Activated B cell treated with CpG ODN at 0.5 μM for 24 hours (primary cell): Measurements from ENCODE around the gene PRKG1. TPM values are rescaled to one million over a fixed set of nuclear protein-coding genes. Genes with fewer than 3 reads are reported as not detected.

Experiments used
- ATAC-seq: fragments of 200-7000 bp; cut with Tn5 transposase; one replicate; pipeline ENCODE4 v1.10.0; 2021; ENCODE audit warnings: low read depth, mild to moderate bottlenecking, moderate library complexity
- CTCF ChIA-PET: fragments of 350-600 bp; sonication (Branson Sonifier 250); formaldehyde crosslinking; loops from one replicate; lab custom pipeline; 2021; ENCODE audit warnings: antibody characterized with exemption; lab: Charles Lee
- POLR2A ChIA-PET: fragments of 350-600 bp; sonication (Branson Sonifier 250); formaldehyde crosslinking; loops from one replicate; lab custom pipeline; 2021; ENCODE audit warnings: antibody characterized with exemption; lab: Charles Lee
- DNase-seq: peaks from one replicate; pipeline ENCODE4 v3.0.0; 2022
- H3K27ac Mint-ChIP-seq: one replicate; pipeline ENCODE4 v1.8.0; 2020; ENCODE audit warnings: mixed read lengths
- H3K27me3 Mint-ChIP-seq: one replicate; pipeline ENCODE4 v1.8.0; 2021; ENCODE audit warnings: mixed read lengths
- H3K36me3 Mint-ChIP-seq: one replicate; pipeline ENCODE4 v1.8.0; 2021; ENCODE audit warnings: low read depth, mixed read lengths
- H3K4me1 Mint-ChIP-seq: one replicate; pipeline ENCODE4 v1.8.0; 2021; ENCODE audit warnings: mixed read lengths
- H3K4me3 Mint-ChIP-seq: one replicate; pipeline ENCODE4 v1.8.0; 2020; ENCODE audit warnings: mild to moderate bottlenecking, mixed read lengths
- H3K9me3 Mint-ChIP-seq: one replicate; pipeline ENCODE4 v1.8.0; 2020; ENCODE audit warnings: mixed read lengths
- CTCF ChIP-seq: fragments of 200-600 bp; IDR thresholded peaks from one replicate; pipeline ENCODE4 v1.8.0; 2022; ENCODE audit warnings: antibody characterized with exemption, mild to moderate bottlenecking
- intact Hi-C: fragments of 100-400 bp; cut with micrococcal nuclease; formaldehyde crosslinking; loops from one replicate; pipeline ENCODE4 v1.15.1; 2024
- total RNA-seq: library from RNA; stranded (reverse); gene quantifications from 2 replicates; pipeline ENCODE4 v1.2.3, GENCODE V29; 2022

The PRKG1 gene
- total RNA-seq, 1 donor from 2014 or later = not detected

DNA sequence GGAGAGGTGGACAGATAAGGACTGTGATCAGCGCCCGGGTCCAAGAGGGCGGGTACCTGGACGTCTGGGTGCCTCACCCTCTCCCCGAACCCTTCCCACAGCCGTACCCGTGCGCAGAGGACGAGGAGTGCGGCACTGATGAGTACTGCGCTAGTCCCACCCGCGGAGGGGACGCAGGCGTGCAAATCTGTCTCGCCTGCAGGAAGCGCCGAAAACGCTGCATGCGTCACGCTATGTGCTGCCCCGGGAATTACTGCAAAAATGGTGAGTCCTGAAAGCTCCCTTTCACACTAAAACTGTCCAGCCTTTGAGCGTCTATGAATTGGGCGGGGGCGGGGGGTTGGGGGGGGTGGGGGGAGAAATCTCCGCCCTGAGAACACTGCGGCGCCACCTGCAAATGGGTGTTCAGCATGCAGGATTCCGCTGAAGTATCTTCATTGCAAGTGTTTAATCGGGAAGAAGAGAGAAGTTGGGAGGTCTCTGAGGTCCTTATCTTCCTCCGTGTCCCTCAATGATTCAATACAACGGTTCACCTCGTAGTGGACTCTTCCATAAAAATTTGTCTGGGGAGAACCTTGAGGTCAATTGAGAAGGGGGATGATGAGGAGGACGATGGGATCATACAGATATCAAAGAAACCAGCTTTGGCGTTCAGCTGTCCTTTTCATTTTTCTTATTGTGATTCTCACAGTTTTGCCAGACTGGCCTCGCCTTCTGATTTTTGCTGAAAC lies 1240.7 kb downstream of the PRKG1 start:
- peaks cover 22% of the 10 kb centered on the region for H3K4me1 Mint-ChIP-seq
- peak overlapping the region; percentile 83 for H3K4me3 Mint-ChIP-seq
- H3K27me3 Mint-ChIP-seq = peaks cover 35% of the 10 kb centered on the region
- ATAC-seq = peak; percentile 58
- no peak overlapping the region for H3K27ac Mint-ChIP-seq
- DNase-seq = no peak
- TF ChIP-seq CTCF = no peak
- intact Hi-C loops = no loop called here
- ChIA-PET POLR2A (no interaction called here), CTCF (no interaction called here)
- H3K36me3 Mint-ChIP-seq = no peaks in the 10 kb centered on the region
- no peaks in the 10 kb centered on the region for H3K9me3 Mint-ChIP-seq

GRCh38 chr10:52316001-52316400 lies 1241.7 kb downstream of the PRKG1 start:
- Mint-ChIP-seq H3K9me3 (no peaks in the 10 kb centered on the region), H3K4me3 (no peak overlapping the region), H3K27me3 (peaks cover 33% of the 10 kb centered on the region), H3K27ac (no peak overlapping the region), H3K36me3 (no peaks in the 10 kb centered on the region), H3K4me1 (peaks cover 22% of the 10 kb centered on the region)
- ATAC-seq (no peak), DNase-seq (no peak)
- intact Hi-C loops = no loop called here
- ChIA-PET POLR2A (no interaction called here), CTCF (no interaction called here)
- TF ChIP-seq CTCF = no peak

DNA sequence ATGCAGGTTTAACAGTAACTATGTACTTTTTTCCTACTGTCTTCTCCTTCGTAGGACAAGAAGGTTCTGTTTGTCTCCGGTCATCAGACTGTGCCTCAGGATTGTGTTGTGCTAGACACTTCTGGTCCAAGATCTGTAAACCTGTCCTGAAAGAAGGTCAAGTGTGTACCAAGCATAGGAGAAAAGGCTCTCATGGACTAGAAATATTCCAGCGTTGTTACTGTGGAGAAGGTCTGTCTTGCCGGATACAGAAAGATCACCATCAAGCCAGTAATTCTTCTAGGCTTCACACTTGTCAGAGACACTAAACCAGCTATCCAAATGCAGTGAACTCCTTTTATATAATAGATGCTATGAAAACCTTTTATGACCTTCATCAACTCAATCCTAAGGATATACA lies 1242.2 kb downstream of the PRKG1 start:
- no peak for TF ChIP-seq CTCF
- H3K4me1 Mint-ChIP-seq = peaks cover 22% of the 10 kb centered on the region
- intact Hi-C loops = no loop called here
- ATAC-seq = no peak
- ChIA-PET POLR2A (no interaction called here), CTCF (no interaction called here)
- H3K4me3 Mint-ChIP-seq = no peak overlapping the region
- no peaks in the 10 kb centered on the region for H3K36me3 Mint-ChIP-seq
- H3K27me3 Mint-ChIP-seq = peaks cover 29% of the 10 kb centered on the region
- no peaks in the 10 kb centered on the region for H3K9me3 Mint-ChIP-seq
- DNase-seq = no peak
- H3K27ac Mint-ChIP-seq = no peak overlapping the region

GRCh38 chr10:52318136-52318701 lies 1243.9 kb downstream of the PRKG1 start:
- Mint-ChIP-seq H3K27ac (no peak overlapping the region), H3K9me3 (no peaks in the 10 kb centered on the region), H3K4me1 (peaks cover 18% of the 10 kb centered on the region), H3K36me3 (no peaks in the 10 kb centered on the region), H3K27me3 (peaks cover 17% of the 10 kb centered on the region), H3K4me3 (no peak overlapping the region)
- ChIA-PET CTCF (interaction anchor here (0.8 kb wide), 1 partner anchor 22 kb away, joined by 3 read pairs; no protein-coding TSS in a partner anchor), POLR2A (no interaction called here)
- DNase-seq (no peak), ATAC-seq (no peak)
- intact Hi-C loops = no loop called here
- TF ChIP-seq CTCF = no peak

DNA sequence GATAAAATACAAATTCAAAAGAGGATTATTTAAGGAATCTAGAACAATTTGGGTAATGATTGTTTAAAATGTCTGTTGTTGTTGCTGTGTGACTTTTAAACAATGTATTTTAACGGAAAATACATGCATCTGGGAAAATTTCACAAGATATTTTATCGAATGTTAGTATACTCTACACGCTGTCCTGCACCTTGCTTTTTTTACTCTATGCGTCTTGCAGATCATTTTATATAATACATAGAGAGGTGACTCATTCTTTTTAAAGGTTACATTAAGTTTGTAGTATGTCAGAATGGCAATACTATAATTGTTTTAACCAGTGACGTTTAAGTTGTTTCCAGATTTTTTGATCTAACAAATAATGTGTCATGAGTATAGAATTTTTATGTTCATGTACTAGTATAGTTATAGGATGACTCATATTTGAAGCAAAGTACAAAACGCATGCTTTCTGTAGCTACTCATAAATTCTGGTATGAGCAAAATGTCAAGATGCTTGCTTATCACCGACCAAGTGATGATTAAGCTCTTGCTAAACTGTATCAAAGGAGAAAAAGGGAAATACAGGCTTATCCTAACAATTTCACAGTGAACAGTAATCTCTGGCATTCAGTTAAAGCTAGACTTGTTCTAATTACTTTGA lies 1244.7 kb downstream of the PRKG1 start:
- peaks cover 14% of the 10 kb centered on the region for H3K27me3 Mint-ChIP-seq
- no peak for TF ChIP-seq CTCF
- POLR2A ChIA-PET = no interaction called here
- ATAC-seq = no peak
- H3K27ac Mint-ChIP-seq = no peak overlapping the region
- H3K4me3 Mint-ChIP-seq = no peak overlapping the region
- no peak for DNase-seq
- CTCF ChIA-PET = no interaction called here
- no peaks in the 10 kb centered on the region for H3K9me3 Mint-ChIP-seq
- no peaks in the 10 kb centered on the region for H3K36me3 Mint-ChIP-seq
- peaks cover 12% of the 10 kb centered on the region for H3K4me1 Mint-ChIP-seq
- intact Hi-C loops = no loop called here
